ENCODE measurements around the gene SLC22A2. TPM values are rescaled to one million over a fixed set of nuclear protein-coding genes. Genes with fewer than 3 reads are reported as not detected.

Gene SLC22A2
- total and polyA plus RNA-seq, 8 donors: 0.04 to 0.23 (median 0.07) TPM; not detected in 2

DNA sequence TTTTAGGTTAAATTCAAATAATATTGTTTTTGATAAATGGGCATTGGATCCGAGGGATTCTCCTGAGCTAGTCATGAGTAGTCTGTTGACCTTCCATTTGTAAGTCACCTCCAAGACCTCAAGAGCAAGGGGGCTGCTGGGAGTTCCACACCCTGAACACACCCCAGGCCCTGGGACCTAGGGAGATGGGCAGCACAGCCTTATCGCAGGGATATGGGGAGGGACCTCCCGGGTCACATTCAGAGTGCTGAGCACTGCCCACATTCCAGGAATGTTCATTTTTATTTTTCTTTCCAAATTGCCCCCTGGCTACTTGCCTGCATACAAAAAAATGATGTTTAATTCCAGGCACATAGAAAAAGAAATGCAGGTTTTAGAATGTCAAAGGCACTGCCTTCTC, 55.5 kb downstream of the SLC22A2 start:
- H3K27ac ChIP-seq: no peak overlapping the region
- ATAC-seq: no peak
- no peak for TF ChIP-seq CTCF (IDR thresholded peaks at IDR 0.05)

GRCh38 chr6:160202411-160202810, 56.2 kb downstream of the SLC22A2 start:
- H3K9me3 ChIP-seq: peaks cover 0 to 2% of the 10 kb centered on the region in 2 donors
- no peaks in the 10 kb centered on the region for H3K27me3 ChIP-seq
- no peak for TF ChIP-seq CTCF (IDR thresholded peaks at IDR 0.05)
- no peak overlapping the region for H3K27ac ChIP-seq
- intact Hi-C loops (cut with DNase I): no loop called here
- no peak overlapping the region for H3K4me3 ChIP-seq
- H3K36me3 ChIP-seq: no peaks in the 10 kb centered on the region
- H3K4me1 ChIP-seq: no peaks in the 10 kb centered on the region
- no peak for ATAC-seq
- peak in 1 of 4 donors; percentile 32 for DNase-seq

More for the DNA sequence above, 55.5 kb downstream of the SLC22A2 start:
- Histone ChIP-seq H3K27me3 (no peaks in the 10 kb centered on the region), H3K9me3 (peaks cover 0 to 8% of the 10 kb centered on the region in 2 donors), H3K36me3 (no peaks in the 10 kb centered on the region), H3K4me1 (no peaks in the 10 kb centered on the region), H3K4me3 (no peak overlapping the region)
- DNase-seq: no peak
- intact Hi-C loops (cut with DNase I): no loop called here

GRCh38 chr6:160201061-160201460, 57.6 kb downstream of the SLC22A2 start:
- H3K36me3 ChIP-seq: no peaks in the 10 kb centered on the region
- no peak overlapping the region for H3K4me3 ChIP-seq
- H3K4me1 ChIP-seq: no peaks in the 10 kb centered on the region
- H3K27me3 ChIP-seq: no peaks in the 10 kb centered on the region
- DNase-seq (no peak), ATAC-seq (no peak)
- peaks cover 0 to 3% of the 10 kb centered on the region in 2 donors for H3K9me3 ChIP-seq
- H3K27ac ChIP-seq: no peak overlapping the region
- intact Hi-C loops (cut with DNase I): no loop called here
- TF ChIP-seq CTCF (IDR thresholded peaks at IDR 0.05): no peak

- Histone ChIP-seq H3K4me3 (no peak overlapping the region), H3K36me3 (no peaks in the 10 kb centered on the region), H3K27ac (no peak overlapping the region), H3K27me3 (no peaks in the 10 kb centered on the region), H3K4me1 (no peaks in the 10 kb centered on the region), H3K9me3 (peaks cover 0 to 24% of the 10 kb centered on the region in 2 donors)
- DNase-seq (no peak), ATAC-seq (no peak)
- intact Hi-C loops (cut with DNase I): no loop called here
- TF ChIP-seq CTCF (IDR thresholded peaks at IDR 0.05): no peak
Observed at GRCh38 chr6:160198606-160199211, 59.9 kb downstream of the SLC22A2 start.

DNA sequence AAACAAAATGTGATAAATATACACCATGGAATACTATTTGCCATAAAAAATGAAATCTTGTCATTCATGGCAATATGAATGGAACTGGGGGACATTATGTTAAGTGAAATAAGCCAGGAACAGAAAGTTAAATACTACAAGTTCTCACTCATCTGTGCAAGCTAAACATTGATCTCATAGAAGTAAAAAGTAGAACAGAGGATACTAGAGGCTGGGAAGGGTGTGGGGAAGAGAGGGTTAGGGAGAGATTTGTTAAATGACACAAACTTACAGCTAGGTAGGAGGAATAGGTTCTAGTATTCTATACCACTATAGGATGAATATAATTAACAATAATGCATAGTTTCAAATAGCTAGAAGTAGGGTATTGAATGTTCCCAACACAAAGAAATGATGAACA, 61.0 kb downstream of the SLC22A2 start:
- TF ChIP-seq CTCF (IDR thresholded peaks at IDR 0.05): no peak
- Histone ChIP-seq H3K27me3 (no peaks in the 10 kb centered on the region), H3K4me1 (no peaks in the 10 kb centered on the region), H3K27ac (no peak overlapping the region), H3K9me3 (peaks cover 0 to 34% of the 10 kb centered on the region in 2 donors), H3K4me3 (no peak overlapping the region), H3K36me3 (no peaks in the 10 kb centered on the region)
- ATAC-seq: no peak
- no peak for DNase-seq
- intact Hi-C loops (cut with DNase I): no loop called here

All from left lung (tissue), 10 donors.